CD4-positive, alpha-beta T cell (primary cell): Measurements from ENCODE around the gene IFI30. TPM values are rescaled to one million over a fixed set of nuclear protein-coding genes. Genes with fewer than 3 reads are reported as not detected.

Experiments used
- ATAC-seq: fragments of 200-7000 bp; cut with Tn5 transposase; one replicate; pipeline ENCODE4 v1.10.0; 2022; ENCODE audit warnings: mild to moderate bottlenecking; ENCODE audit not compliant: poor library complexity
- CTCF ChIA-PET: fragments of 350-600 bp; sonication (Branson Sonifier 250); formaldehyde crosslinking; loops from one replicate; lab custom pipeline; 2021; ENCODE audit warnings: antibody characterized with exemption, inconsistent platforms; lab: Charles Lee
- POLR2A ChIA-PET: fragments of 350-600 bp; sonication (Branson Sonifier 250); formaldehyde crosslinking; loops from one replicate; lab custom pipeline; 2021; ENCODE audit warnings: antibody characterized with exemption, inconsistent platforms; lab: Charles Lee
- DNase-seq, 14 experiments: peaks; one replicate each; pipeline ENCODE4 v3.0.0-alpha.2; 2013 to 2020; ENCODE audit warnings: mixed read lengths in 2 of 14
- H3K27ac ChIP-seq, 2 donors: one replicate each; pipeline versions ENCODE4 v1.5.1 to v1.7.0; 2013; ENCODE audit warnings: low read length in 2 of 2, low read depth in 1 of 2, mild to moderate bottlenecking in 1 of 2
- H3K27me3 ChIP-seq, 2 experiments: 1 replicate in 1 of 2; 2 replicates in 1 of 2; pipeline versions ENCODE4 v1.6.1 to v1.7.0; 2013; ENCODE audit warnings: low read length in 2 of 2, control low read depth in 1 of 2, mild to moderate bottlenecking in 1 of 2, moderate library complexity in 1 of 2; ENCODE audit not compliant: insufficient read depth in 2 of 2, control insufficient read depth in 1 of 2
- H3K36me3 ChIP-seq: one replicate; pipeline ENCODE4 v1.6.1; 2013; ENCODE audit warnings: low read length, control low read depth; ENCODE audit not compliant: insufficient read depth
- H3K4me1 ChIP-seq: one replicate; pipeline ENCODE4 v1.6.1; 2013; ENCODE audit warnings: low read length, control low read depth; ENCODE audit not compliant: insufficient read depth
- H3K4me3 ChIP-seq: one replicate; pipeline ENCODE4 v1.5.1; 2013; ENCODE audit warnings: mild to moderate bottlenecking, low read length, moderate library complexity
- H3K9me3 ChIP-seq, 2 experiments: 1 replicate in 1 of 2; 2 replicates in 1 of 2; pipeline versions ENCODE4 v1.6.1 to v1.7.0; 2013; ENCODE audit warnings: low read length in 2 of 2, mild to moderate bottlenecking in 2 of 2, control low read depth in 1 of 2, moderate library complexity in 1 of 2; ENCODE audit not compliant: control insufficient read depth in 1 of 2, insufficient read depth in 1 of 2
- H3K27ac Mint-ChIP-seq: one replicate; pipeline ENCODE4 v1.8.0; 2020; ENCODE audit warnings: mixed read lengths
- H3K27me3 Mint-ChIP-seq: one replicate; pipeline ENCODE4 v1.8.0; 2021; ENCODE audit warnings: mixed read lengths
- H3K36me3 Mint-ChIP-seq: one replicate; pipeline ENCODE4 v1.8.0; 2021; ENCODE audit warnings: low read depth, mixed read lengths
- H3K4me1 Mint-ChIP-seq: one replicate; pipeline ENCODE4 v1.8.0; 2021; ENCODE audit warnings: low read depth, mixed read lengths
- H3K4me3 Mint-ChIP-seq: one replicate; pipeline ENCODE4 v1.8.0; 2020; ENCODE audit warnings: mild to moderate bottlenecking, mixed read lengths
- H3K9me3 Mint-ChIP-seq: one replicate; pipeline ENCODE4 v1.8.0; 2020; ENCODE audit warnings: mixed read lengths
- CTCF ChIP-seq: fragments of 200-600 bp; IDR thresholded peaks from one replicate; pipeline ENCODE4 v1.8.0; 2022; ENCODE audit warnings: antibody characterized with exemption, mild to moderate bottlenecking
- intact Hi-C, 2 experiments: fragments of 100-400 bp; cut with DNase I in 1 of 2; cut with micrococcal nuclease in 1 of 2; formaldehyde crosslinking; loops; one replicate each; pipeline versions ENCODE4 v1.15.1 to v1.9.0; 2023 to 2025; cut with DNase I, micrococcal nuclease
- total RNA-seq, 174 experiments: library from RNA in 2 of 174; stranded (reverse) in 2 of 174; gene quantifications; one replicate each; pipeline ENCODE4 v1.2.3 and lab custom pipeline; 2021 to 2026

Gene IFI30
- total RNA-seq, 2 experiments from 2014 or later = 10.6 to 10.7 TPM

- CTCF ChIA-PET = interaction anchor here (4.6 kb wide), 1 partner anchor 63 kb away, joined by 51 read pairs; a partner anchor contains a TSS
- ATAC-seq (no peak), DNase-seq (no peak)
- no peaks in the 10 kb centered on the region for H3K36me3 ChIP-seq
- no peaks in the 10 kb centered on the region for H3K27me3 ChIP-seq
- peak overlapping the region; percentile 20 for H3K4me3 Mint-ChIP-seq
- H3K4me3 ChIP-seq = no peak overlapping the region
- H3K27ac Mint-ChIP-seq = no peak overlapping the region
- no peaks in the 10 kb centered on the region for H3K9me3 Mint-ChIP-seq
- no peaks in the 10 kb centered on the region for H3K9me3 ChIP-seq
- H3K4me1 Mint-ChIP-seq = peaks cover 29% of the 10 kb centered on the region
- POLR2A ChIA-PET = no interaction called here
- intact Hi-C loops = loop anchor here (5.0 kb wide), 3 partner anchors 38 to 137 kb away; partner anchors contain the start of gene PIK3R2 (in 1 of the 2)
- peaks cover 4% of the 10 kb centered on the region for H3K27me3 Mint-ChIP-seq
- peaks cover 6% of the 10 kb centered on the region for H3K36me3 Mint-ChIP-seq
- TF ChIP-seq CTCF = no peak
- H3K27ac ChIP-seq = no peak overlapping the region
- peaks cover 30% of the 10 kb centered on the region for H3K4me1 ChIP-seq
These were observed 16.7 kb downstream of the IFI30 start for GRCh38 chr19:18190278-18190677.

GRCh38 chr19:18191640-18192062, 18.0 kb downstream of the IFI30 start:
- H3K27ac Mint-ChIP-seq = peak overlapping the region; percentile 81
- ATAC-seq (no peak), DNase-seq (no peak)
- ChIA-PET POLR2A (interaction anchor here (0.7 to 4.3 kb wide), 17 partner anchors 13 to 227 kb away, joined by 3 to 73 read pairs (median 6); partner anchors contain the start of genes IFI30, JUND, LSM4 and RAB3A), CTCF (interaction anchor here (0.5 to 4.6 kb wide), 9 partner anchors 13 to 227 kb away, joined by 3 to 51 read pairs (median 4); partner anchors contain the start of genes JUND, PIK3R2 and RAB3A)
- Histone ChIP-seq H3K4me3 (peak overlapping the region; percentile 92), H3K27me3 (no peaks in the 10 kb centered on the region), H3K27ac (peak overlapping the region; percentile 73 to 82), H3K9me3 (no peaks in the 10 kb centered on the region), H3K36me3 (peaks cover 10% of the 10 kb centered on the region), H3K4me1 (peaks cover 30% of the 10 kb centered on the region)
- no peaks in the 10 kb centered on the region for H3K27me3 Mint-ChIP-seq
- H3K4me3 Mint-ChIP-seq = peak overlapping the region; percentile 90
- H3K36me3 Mint-ChIP-seq = peaks cover 12% of the 10 kb centered on the region
- intact Hi-C loops = loop anchor here (1.0 to 5.0 kb wide), 6 partner anchors 13 to 136 kb away; partner anchors contain the start of genes PIK3R2 (in 1 of the 2) and RAB3A (in 1 of the 2)
- peaks cover 29% of the 10 kb centered on the region for H3K4me1 Mint-ChIP-seq
- no peak for TF ChIP-seq CTCF
- no peaks in the 10 kb centered on the region for H3K9me3 Mint-ChIP-seq

- peaks cover 20% of the 10 kb centered on the region for H3K36me3 ChIP-seq
- H3K9me3 ChIP-seq = no peaks in the 10 kb centered on the region
- Mint-ChIP-seq H3K4me1 (peaks cover 29% of the 10 kb centered on the region), H3K36me3 (peaks cover 17% of the 10 kb centered on the region), H3K4me3 (peak within 1 kb of the TSS; percentile 90), H3K27ac (peak within 1 kb of the TSS; percentile 81), H3K27me3 (no peaks in the 10 kb centered on the region), H3K9me3 (no peaks in the 10 kb centered on the region)
- no peaks in the 10 kb centered on the region for H3K27me3 ChIP-seq
- ATAC-seq (peak; percentile 87), DNase-seq (peak; percentile 94 to 100 (median 98))
- H3K27ac ChIP-seq = peak within 1 kb of the TSS; percentile 73 to 82
- TF ChIP-seq CTCF = no peak
- H3K4me3 ChIP-seq = peak within 1 kb of the TSS; percentile 92
- intact Hi-C loops = loop anchor here (1.0 to 5.0 kb wide), 6 partner anchors 11 to 134 kb away; partner anchors contain the start of genes RAB3A (in 2 of the 2) and PIK3R2 (in 1 of the 2)
- POLR2A ChIA-PET = interaction anchor here (0.6 to 4.3 kb wide), 34 partner anchors 9 to 401 kb away, joined by 3 to 73 read pairs (median 4); partner anchors contain the start of genes CCDC124, IFI30, IQCN and JUND
- peaks cover 30% of the 10 kb centered on the region for H3K4me1 ChIP-seq
- CTCF ChIA-PET = interaction anchor here (0.6 to 4.6 kb wide), 12 partner anchors 12 to 217 kb away, joined by 3 to 51 read pairs (median 3); partner anchors contain the start of genes JUND, PIK3R2 and RAB3A
These were observed 19.2 kb downstream of the IFI30 start, which contains the start of gene MPV17L2 for GRCh38 chr19:18192673-18193387. TSS of gene MPV17L2 (plus strand) at chr19:18193218. CDS start at chr19:18193282, 64 bp downstream.
